ENCODE results near the gene CAMKK1. TPM values are rescaled to one million over a fixed set of nuclear protein-coding genes. Genes with fewer than 3 reads are reported as not detected.

Gene CAMKK1
- total RNA-seq, 6 donors from 2014 or later = 4.9 to 23.0 (median 11.0) TPM

DNA sequence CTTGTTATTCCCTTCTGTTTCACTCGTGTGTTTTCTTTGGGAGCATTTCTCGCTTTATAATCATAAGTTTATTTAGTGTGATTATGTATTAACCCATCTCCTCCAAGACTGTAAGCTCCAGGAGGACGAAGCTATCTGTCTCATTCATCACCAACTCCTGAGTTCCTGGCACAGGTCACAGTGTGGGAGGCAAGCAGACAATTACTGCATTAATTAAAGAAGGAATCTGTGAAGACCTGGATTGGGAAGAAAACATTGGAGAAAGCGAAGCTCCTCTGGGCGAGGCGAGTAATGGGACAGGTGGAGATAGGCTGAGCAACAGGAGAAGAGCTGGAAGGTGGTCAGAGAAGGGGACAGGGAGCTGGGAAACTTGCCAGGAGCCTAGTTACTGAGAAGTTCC, 7.8 kb upstream of the CAMKK1 start:
- H3K4me3 ChIP-seq = no peak overlapping the region
- no peak for ATAC-seq (ENCODE audit: low FRiP score in 2 of 2)
- DNase-seq = no peak
- no peak overlapping the region for H3K27ac ChIP-seq
- peaks cover 7 to 9% (median 8%) of the 10 kb centered on the region in 4 donors for H3K4me1 ChIP-seq
- WGBS, 2 donors = 79% methylated on average over 6 of the region's 6 CpGs
- H3K9me3 ChIP-seq = no peaks in the 10 kb centered on the region
- no peaks in the 10 kb centered on the region for H3K36me3 ChIP-seq
- TF ChIP-seq POLR2AphosphoS5 (IDR thresholded peaks at IDR 0.05) = no peak
- no peak for TF ChIP-seq POLR2A (IDR thresholded peaks at IDR 0.05)
- TF ChIP-seq EP300 (IDR thresholded peaks at IDR 0.05) = no peak
- TF ChIP-seq, protein P1, sequence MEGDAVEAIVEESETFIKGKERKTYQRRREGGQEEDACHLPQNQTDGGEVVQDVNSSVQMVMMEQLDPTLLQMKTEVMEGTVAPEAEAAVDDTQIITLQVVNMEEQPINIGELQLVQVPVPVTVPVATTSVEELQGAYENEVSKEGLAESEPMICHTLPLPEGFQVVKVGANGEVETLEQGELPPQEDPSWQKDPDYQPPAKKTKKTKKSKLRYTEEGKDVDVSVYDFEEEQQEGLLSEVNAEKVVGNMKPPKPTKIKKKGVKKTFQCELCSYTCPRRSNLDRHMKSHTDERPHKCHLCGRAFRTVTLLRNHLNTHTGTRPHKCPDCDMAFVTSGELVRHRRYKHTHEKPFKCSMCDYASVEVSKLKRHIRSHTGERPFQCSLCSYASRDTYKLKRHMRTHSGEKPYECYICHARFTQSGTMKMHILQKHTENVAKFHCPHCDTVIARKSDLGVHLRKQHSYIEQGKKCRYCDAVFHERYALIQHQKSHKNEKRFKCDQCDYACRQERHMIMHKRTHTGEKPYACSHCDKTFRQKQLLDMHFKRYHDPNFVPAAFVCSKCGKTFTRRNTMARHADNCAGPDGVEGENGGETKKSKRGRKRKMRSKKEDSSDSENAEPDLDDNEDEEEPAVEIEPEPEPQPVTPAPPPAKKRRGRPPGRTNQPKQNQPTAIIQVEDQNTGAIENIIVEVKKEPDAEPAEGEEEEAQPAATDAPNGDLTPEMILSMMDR (IDR thresholded peaks at IDR 0.05) = no peak
- no peaks in the 10 kb centered on the region for H3K27me3 ChIP-seq

DNA sequence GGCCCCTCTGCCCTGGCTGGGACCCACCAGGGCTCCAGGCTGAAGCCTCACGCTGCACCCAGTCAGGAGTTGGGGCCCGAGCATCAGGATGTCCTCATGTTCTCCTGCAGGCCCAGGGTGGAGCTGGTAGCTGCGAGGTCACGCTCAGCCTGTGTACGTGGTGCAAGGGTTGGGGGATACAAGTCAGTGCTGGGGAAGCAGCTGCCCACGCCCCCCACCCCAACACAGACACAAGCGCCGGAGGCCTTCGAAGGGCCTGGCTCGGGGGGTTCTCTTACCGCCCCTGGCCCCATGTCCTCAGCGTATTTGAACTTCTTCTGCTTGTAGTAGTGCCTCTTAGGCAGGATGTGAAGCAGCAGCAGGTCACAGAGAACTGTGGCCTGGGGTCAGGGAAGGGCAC, 4.9 kb upstream of the CAMKK1 start:
- 94 to 98% methylated on average over 8 to 12 of the region's 12 CpGs for WGBS, 2 donors
- H3K4me1 ChIP-seq = peaks cover 28 to 34% (median 31%) of the 10 kb centered on the region in 4 donors
- H3K27ac ChIP-seq = no peak overlapping the region
- no peak for DNase-seq
- no peaks in the 10 kb centered on the region for H3K27me3 ChIP-seq
- H3K4me3 ChIP-seq = no peak overlapping the region
- TF ChIP-seq EP300 (IDR thresholded peaks at IDR 0.05) = no peak
- no peak for TF ChIP-seq POLR2AphosphoS5 (IDR thresholded peaks at IDR 0.05)
- TF ChIP-seq, protein P1 (IDR thresholded peaks at IDR 0.05) = no peak
- TF ChIP-seq POLR2A (IDR thresholded peaks at IDR 0.05) = no peak
- H3K36me3 ChIP-seq = no peaks in the 10 kb centered on the region
- ATAC-seq (ENCODE audit: low FRiP score in 2 of 2) = no peak
- H3K9me3 ChIP-seq = no peaks in the 10 kb centered on the region

DNA sequence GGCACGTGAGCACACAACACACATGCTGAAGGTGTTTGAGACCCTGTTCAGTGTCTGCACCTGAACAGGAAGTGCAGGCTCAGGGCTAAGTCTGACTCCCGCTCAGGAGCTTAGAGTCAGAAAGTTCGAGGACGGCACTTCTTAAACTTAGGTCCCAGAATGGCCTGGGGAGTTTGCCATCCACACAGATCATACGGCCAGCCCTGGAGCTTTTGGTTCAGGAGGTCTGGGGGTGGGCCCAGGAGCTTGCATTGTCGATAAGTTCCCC, 4.0 kb upstream of the CAMKK1 start:
- no peak for ATAC-seq (ENCODE audit: low FRiP score in 2 of 2)
- WGBS, 2 donors = 91 to 94% methylated on average over 5 to 6 of the region's 6 CpGs
- no peak for DNase-seq
- H3K9me3 ChIP-seq = no peaks in the 10 kb centered on the region
- H3K4me1 ChIP-seq = peaks cover 35 to 42% (median 38%) of the 10 kb centered on the region in 4 donors
- no peaks in the 10 kb centered on the region for H3K36me3 ChIP-seq
- H3K27me3 ChIP-seq = peaks cover 0 to 3% (median 0%) of the 10 kb centered on the region in 4 donors
- no peak for TF ChIP-seq POLR2A (IDR thresholded peaks at IDR 0.05)
- no peak for TF ChIP-seq EP300 (IDR thresholded peaks at IDR 0.05)
- TF ChIP-seq, protein P1 (IDR thresholded peaks at IDR 0.05) = no peak
- TF ChIP-seq POLR2AphosphoS5 (IDR thresholded peaks at IDR 0.05) = no peak
- H3K4me3 ChIP-seq = no peak overlapping the region
- peak overlapping the region in 1 of 4 donors; percentile 27 for H3K27ac ChIP-seq

DNA sequence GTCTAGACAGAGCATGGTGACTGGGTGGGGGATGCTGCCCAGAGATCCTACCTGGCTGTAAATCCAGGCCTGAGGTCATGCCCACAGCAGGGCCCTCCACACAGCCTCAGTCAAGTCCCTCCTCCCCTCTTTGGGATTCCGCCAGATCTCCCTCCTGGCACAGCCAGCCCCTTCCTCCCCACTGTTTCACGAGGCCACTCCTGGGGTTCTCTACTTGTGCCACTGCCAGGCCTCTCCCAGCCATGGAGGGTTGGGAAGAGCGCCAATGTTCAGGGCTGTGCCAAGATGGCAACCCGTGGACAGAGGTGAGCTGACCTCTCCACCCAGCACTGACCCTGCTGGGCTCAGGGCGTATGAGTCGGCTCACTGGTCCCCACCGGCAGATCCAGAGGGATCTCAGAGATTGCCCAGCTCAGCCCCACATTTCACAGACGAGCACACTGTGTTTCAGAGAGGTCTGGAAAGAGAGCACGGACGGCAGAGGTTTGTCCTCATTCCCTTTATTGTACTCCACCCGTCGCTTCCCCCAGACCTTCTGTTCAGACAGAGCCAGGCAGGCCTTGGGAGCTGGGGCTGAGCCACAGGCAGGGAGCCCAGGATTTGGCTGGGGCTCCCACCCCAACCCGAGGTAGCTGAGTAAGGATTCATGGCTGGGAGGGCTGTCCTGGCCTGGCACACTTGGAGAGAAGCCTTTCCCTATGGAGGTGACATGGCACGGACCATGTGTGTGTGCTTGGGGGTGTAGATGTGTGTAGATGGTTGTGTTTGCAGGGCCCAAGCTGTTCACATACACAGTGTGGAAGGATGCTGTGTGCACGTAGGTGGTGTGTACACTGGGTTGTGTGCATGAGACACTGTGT, 3.5 kb upstream of the CAMKK1 start:
- 59 to 66% methylated on average over 14 to 15 of the region's 15 CpGs for WGBS, 2 donors
- no peak overlapping the region for H3K4me3 ChIP-seq
- peak in 1 of 2 donors; percentile 50 for DNase-seq
- no peaks in the 10 kb centered on the region for H3K36me3 ChIP-seq
- H3K9me3 ChIP-seq = no peaks in the 10 kb centered on the region
- no peak for ATAC-seq (ENCODE audit: low FRiP score in 2 of 2)
- H3K27me3 ChIP-seq = peaks cover 0 to 3% (median 0%) of the 10 kb centered on the region in 4 donors
- H3K27ac ChIP-seq = peak overlapping the region in 3 of 4 donors; percentile 27 to 86 (median 30)
- TF ChIP-seq POLR2AphosphoS5 (IDR thresholded peaks at IDR 0.05) (no peak), POLR2A (IDR thresholded peaks at IDR 0.05) (no peak)
- TF ChIP-seq, protein P1 (IDR thresholded peaks at IDR 0.05) = no peak
- H3K4me1 ChIP-seq = peaks cover 40 to 47% (median 43%) of the 10 kb centered on the region in 4 donors

DNA sequence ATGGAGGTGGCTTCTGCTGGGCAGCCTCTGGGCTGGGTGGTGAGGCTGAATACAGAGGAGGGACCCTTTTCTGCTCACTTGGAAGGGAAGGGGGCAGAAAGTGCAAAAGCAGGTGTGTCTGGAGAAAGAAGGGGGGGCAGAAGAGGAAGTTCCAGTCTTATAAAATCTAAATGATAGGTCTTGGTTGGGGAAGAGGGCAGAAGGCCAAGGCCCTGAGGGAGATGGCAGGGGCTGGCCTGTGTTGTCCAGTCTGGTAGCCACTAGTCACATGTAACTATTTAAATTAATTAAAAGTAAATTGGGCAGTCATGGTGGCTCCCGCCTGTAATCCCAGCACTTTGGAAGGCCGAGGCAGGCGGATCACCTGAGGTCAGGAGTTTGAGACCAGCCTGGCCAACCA, 2.5 kb upstream of the CAMKK1 start:
- Histone ChIP-seq H3K27me3 (peaks cover 0 to 3% (median 0%) of the 10 kb centered on the region in 4 donors), H3K27ac (peak overlapping the region; percentile 52 to 90 (median 80)), H3K4me3 (no peak overlapping the region), H3K9me3 (no peaks in the 10 kb centered on the region), H3K36me3 (no peaks in the 10 kb centered on the region), H3K4me1 (peaks cover 46 to 57% (median 52%) of the 10 kb centered on the region in 4 donors)
- no peak for DNase-seq
- TF ChIP-seq POLR2A (IDR thresholded peaks at IDR 0.05) (no peak), EP300 (IDR thresholded peaks at IDR 0.05) (no peak), POLR2AphosphoS5 (IDR thresholded peaks at IDR 0.05) (no peak)
- TF ChIP-seq, protein P1 (IDR thresholded peaks at IDR 0.05) = no peak
- WGBS, 2 donors = 87 to 92% methylated on average over 3 of the region's 3 CpGs
- ATAC-seq (ENCODE audit: low FRiP score in 2 of 2) = no peak
